GM12878 (cell line): ENCODE data around the gene PAX3. TPM values are rescaled to one million over a fixed set of nuclear protein-coding genes. Genes with fewer than 3 reads are reported as not detected.

ENCODE experiments used
- ATAC-seq: fragments of 200-7000 bp; cut with Tn5 transposase; 3 replicates; pipeline ENCODE4 v1.9.1; 2020; ENCODE audit warnings: mild to moderate bottlenecking, moderate library complexity
- BruUV-seq: library from RNA; stranded (reverse); fragments of 400-500 nt; replicated peaks from 2 replicates; lab custom pipeline; 2021; lab: Mats Ljungman, UMichigan
- CTCF ChIA-PET: fragments of 300-600 bp; sonication (Branson Sonifier 250); formaldehyde crosslinking; extraction: SDS; loops from one replicate; lab custom pipeline; 2021; ENCODE audit warnings: inconsistent platforms; lab: Yijun Ruan, JAX
- POLR2A ChIA-PET: fragments of 350-600 bp; formaldehyde crosslinking; extraction: SDS; loops from one replicate; lab custom pipeline; 2021; ENCODE audit warnings: inconsistent platforms; lab: Charles Lee
- RAD21 ChIA-PET: fragments of 300-600 bp; sonication (Branson Sonifier 250); formaldehyde crosslinking; loops from one replicate; lab custom pipeline; 2023; ENCODE audit warnings: antibody characterized with exemption; ENCODE audit not compliant: unreplicated experiment; lab: Charles Lee
- SMC1A ChIA-PET: fragments of 300-600 bp; sonication (Branson Sonifier 250); formaldehyde crosslinking; loops from one replicate; lab custom pipeline; 2023; ENCODE audit not compliant: unreplicated experiment, uncharacterized antibody; lab: Charles Lee
- DNase-seq: peaks from one replicate; pipeline ENCODE4 v3.0.0-alpha.2; 2011; ENCODE audit warnings: low read depth, low spot score
- FAIRE-seq: peaks from 3 replicates; lab custom pipeline; 2011; peaks lifted over from hg19 to GRCh38; lab: Jason Lieb, UNC
- H2AFZ ChIP-seq: 2 replicates; pipeline ENCODE4 v1.6.0; 2011; ENCODE audit warnings: low read depth, low read length, control low read depth; ENCODE audit not compliant: control insufficient read depth
- H3K27ac ChIP-seq: 2 replicates; pipeline ENCODE4 v1.5.1; 2011; ENCODE audit warnings: control low read depth; ENCODE audit not compliant: control insufficient read depth, insufficient read depth
- H3K27me3 ChIP-seq, 2 experiments: replicated peaks in 1 of 2; 2 replicates each; pipeline versions ENCODE4 v1.6.0 to v1.6.1; 2011; ENCODE audit warnings: low read length in 1 of 2; ENCODE audit not compliant: control insufficient read depth in 2 of 2, insufficient read depth in 2 of 2
- H3K36me3 ChIP-seq, 2 experiments: 2 replicates each; pipeline ENCODE4 v1.5.1; 2011; ENCODE audit warnings: low read length in 1 of 2; ENCODE audit not compliant: control insufficient read depth in 2 of 2, insufficient read depth in 2 of 2
- H3K4me1 ChIP-seq: 2 replicates; pipeline ENCODE4 v1.6.1; 2011; ENCODE audit warnings: mild to moderate bottlenecking, low read length, moderate library complexity, mixed read lengths; ENCODE audit not compliant: control insufficient read depth, insufficient read depth
- H3K4me2 ChIP-seq: 2 replicates; pipeline ENCODE4 v1.6.0; 2011; ENCODE audit warnings: control low read depth; ENCODE audit not compliant: control insufficient read depth, insufficient read depth
- H3K4me3 ChIP-seq: fragments of 200-600 bp; sonication (generic); 2 replicates; pipeline ENCODE4 v1.5.1; 2016
- H3K79me2 ChIP-seq: 2 replicates; pipeline ENCODE4 v1.6.0; 2011; ENCODE audit warnings: low read length; ENCODE audit not compliant: control insufficient read depth, insufficient read depth
- H3K9ac ChIP-seq: 2 replicates; pipeline ENCODE4 v1.8.0; 2011; ENCODE audit warnings: low read length, control low read depth, mixed read lengths; ENCODE audit not compliant: control insufficient read depth, insufficient read depth
- H3K9me3 ChIP-seq: replicated peaks from 3 replicates; pipeline ENCODE4 v1.5.1; 2011; ENCODE audit warnings: mild to moderate bottlenecking, low read length; ENCODE audit not compliant: control insufficient read depth, insufficient read depth
- H4K20me1 ChIP-seq: 2 replicates; pipeline ENCODE4 v1.6.0; 2011; ENCODE audit not compliant: control insufficient read depth, insufficient read depth
- CBX3 ChIP-seq: fragments of 200-600 bp; sonication (generic); IDR thresholded peaks from 2 replicates; pipeline ENCODE4 v1.6.1; 2016; ENCODE audit warnings: low read depth, borderline replicate concordance
- CBX5 ChIP-seq: sonication (generic); IDR thresholded peaks from 2 replicates; pipeline ENCODE4 v1.6.1; 2016; ENCODE audit warnings: low read depth, moderate library complexity, mild to moderate bottlenecking, inconsistent platforms
- CHD1 ChIP-seq: IDR thresholded peaks from 2 replicates; pipeline ENCODE4 v1.6.1; 2012; ENCODE audit warnings: low read depth, low read length, improper control_type of control experiment
- CHD4 ChIP-seq: fragments of 200-600 bp; sonication (generic); IDR thresholded peaks from 2 replicates; pipeline ENCODE4 v1.6.1; 2016; ENCODE audit warnings: mild to moderate bottlenecking
- EZH2 ChIP-seq: IDR thresholded peaks from 2 replicates; pipeline ENCODE4 v1.6.1; 2012; ENCODE audit warnings: low read depth, mild to moderate bottlenecking, control low read depth, inconsistent platforms, low read length, borderline replicate concordance; ENCODE audit not compliant: control insufficient read depth
- HDGF ChIP-seq: fragments of 450-650 bp; IDR thresholded peaks from 2 replicates; pipeline ENCODE4 v1.6.1; 2016; ENCODE audit warnings: antibody characterized with exemption
- IKZF1 ChIP-seq: fragments of 450-650 bp; conservative IDR thresholded peaks from 2 replicates; pipeline ENCODE4 v1.6.1; 2017; ENCODE audit warnings: antibody characterized with exemption, mild to moderate bottlenecking
- IRF3 ChIP-seq: fragments of 450-650 bp; IDR thresholded peaks from 2 replicates; pipeline ENCODE4 v1.6.1; 2014; ENCODE audit warnings: mild to moderate bottlenecking
- IRF4 ChIP-seq: IDR thresholded peaks from 2 replicates; pipeline ENCODE4 v1.6.1; 2011; ENCODE audit warnings: low read depth, low read length
- NFXL1 ChIP-seq: fragments of 450-650 bp; IDR thresholded peaks from 2 replicates; pipeline ENCODE4 v1.6.1; 2017; ENCODE audit warnings: antibody characterized with exemption, mild to moderate bottlenecking, borderline replicate concordance
- RAD21 ChIP-seq: IDR thresholded peaks from 2 replicates; pipeline ENCODE4 v1.6.1; 2011; ENCODE audit warnings: mild to moderate bottlenecking, low read depth, low read length, moderate library complexity; ENCODE audit not compliant: insufficient read depth
- RELA ChIP-seq: fragments of 450-650 bp; IDR thresholded peaks from 2 replicates; pipeline ENCODE4 v1.8.0; 2014; ENCODE audit warnings: borderline replicate concordance; ENCODE audit not compliant: partially characterized antibody
- RUNX3 ChIP-seq: IDR thresholded peaks from 2 replicates; pipeline ENCODE4 v1.6.1; 2012; ENCODE audit warnings: low read length, inconsistent platforms
- SMAD1 ChIP-seq: fragments of 450-650 bp; IDR thresholded peaks from 2 replicates; pipeline ENCODE4 v1.6.1; 2018; ENCODE audit warnings: mild to moderate bottlenecking, low read depth; ENCODE audit not compliant: partially characterized antibody
- SREBF1 ChIP-seq: IDR thresholded peaks from 2 replicates; pipeline ENCODE4 v1.6.1; 2012; ENCODE audit warnings: mild to moderate bottlenecking, low read length
- SREBF2 ChIP-seq: IDR thresholded peaks from 2 replicates; pipeline ENCODE4 v1.6.1; 2012; ENCODE audit warnings: mild to moderate bottlenecking, low read length
- TBL1XR1 ChIP-seq: IDR thresholded peaks from 2 replicates; pipeline ENCODE4 v1.6.1; 2012; ENCODE audit warnings: low read depth, low read length, improper control_type of control experiment
- ZNF274 ChIP-seq: IDR thresholded peaks from one replicate; pipeline ENCODE4 v1.8.0; 2011; ENCODE audit not compliant: insufficient read length, insufficient read depth
- ZNF384 ChIP-seq: IDR thresholded peaks from 2 replicates; pipeline ENCODE4 v1.6.1; 2012; ENCODE audit warnings: low read depth, mild to moderate bottlenecking, low read length, improper control_type of control experiment, borderline replicate concordance
- WGBS: methylation state at CpG from one replicate; pipeline ENCODE4 v1.1.6; 2016; ENCODE audit warnings: low lambda C conversion rate; ENCODE audit not compliant: insufficient replicate concordance, insufficient coverage; ENCODE audit errors: missing lambda C conversion rate; 5-methylcytosine and 5-hydroxymethylcytosine counted together
- in situ Hi-C: fragments of 300-500 bp; cut with MboI; formaldehyde crosslinking; loops from 9 replicates; pipeline ENCODE4 v1.14.3; 2018; ENCODE audit warnings: mixed read lengths
- intact Hi-C: fragments of 100-400 bp; cut with micrococcal nuclease; formaldehyde crosslinking; loops from one replicate; pipeline ENCODE4 v1.14.2; 2022; ENCODE audit not compliant: unreplicated experiment
- polyA plus RNA-seq, 11 experiments: library from polyadenylated mRNA; depleted of rRNA in 4 of 11; unstranded in 6 of 11; stranded (reverse) in 5 of 11; fragments of >200 nt; fragmentation: Nextera tagmentation in 4 of 11; fragmentation: Illumina TruSeq in 1 of 11; extraction: Ambion mirVana in 4 of 11; extraction: Trizol in 1 of 11; gene quantifications; 1 replicate in 1 of 11; 2 replicates in 10 of 11; pipeline versions ENCODE4 v1.2.1 to v1.2.3, GENCODE V29; 2011 to 2016; ENCODE audit warnings: inconsistent platforms in 2 of 11, missing spikeins in 2 of 11, low read depth in 1 of 11
- total RNA-seq, 4 experiments: library from RNA; depleted of rRNA in 3 of 4; stranded (reverse); fragments of >200 nt in 3 of 4; fragmentation: Illumina TruSeq in 1 of 4; extraction: Trizol in 1 of 4; gene quantifications; 2 replicates each; pipeline versions ENCODE4 v1.2.1 to v1.2.3, GENCODE V29; 2013 to 2021

PAX3 gene
- total and polyA plus RNA-seq, 10 of the 15 experiments (the other 5 are each of a cell fraction or from before 2014, with no cell fraction given): not detected

DNA sequence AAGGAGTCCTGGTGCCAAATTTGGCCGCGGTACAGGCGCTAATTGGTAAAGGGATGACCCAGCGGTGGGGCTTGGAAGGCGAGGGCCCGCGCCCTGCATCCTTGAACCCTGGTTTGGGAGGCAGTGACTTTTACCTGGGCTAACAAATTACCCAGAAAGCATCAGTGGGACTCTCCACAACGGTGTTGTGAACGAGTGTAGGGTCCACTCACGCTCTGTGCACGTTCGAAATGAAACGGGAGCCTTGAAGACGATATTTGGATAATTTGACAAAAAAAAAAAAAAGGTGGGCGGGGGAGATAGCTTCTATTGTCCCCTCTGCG, 3.0 kb upstream of the PAX3 start:
- CTCF ChIA-PET: no interaction called here

More for the DNA sequence above, 3.0 kb upstream of the PAX3 start:
- FAIRE-seq (no peak), ATAC-seq (no peak)
- H3K4me3 ChIP-seq: no peak overlapping the region
- POLR2A ChIA-PET: no interaction called here
- intact Hi-C loops: no loop called here
- WGBS: 28% methylated on average over 14 of the region's 16 CpGs
- no TSS peak for BruUV-seq
- SMC1A ChIA-PET: no interaction called here
- H3K27ac ChIP-seq: no peak overlapping the region
- TF ChIP-seq ZNF274: no peak
- no peak for TF ChIP-seq SMAD1
- TF ChIP-seq CHD1: no peak
- no peak for TF ChIP-seq SREBF2
- no peak for TF ChIP-seq NFXL1
- no peak for TF ChIP-seq CBX3
- no peak for TF ChIP-seq CBX5
- no peak for TF ChIP-seq CHD4
- no peak for TF ChIP-seq RUNX3
- no peak for TF ChIP-seq EZH2
- TF ChIP-seq ZNF384: no peak
- TF ChIP-seq RELA: no peak
- TF ChIP-seq IRF3: no peak
- TF ChIP-seq SREBF1: no peak
- no peak for TF ChIP-seq RAD21
- no peak for TF ChIP-seq HDGF
- no peak for TF ChIP-seq IKZF1
- TF ChIP-seq IRF4: no peak
- no peak for TF ChIP-seq TBL1XR1
- TF ChIP-seq, all 136 proteins: peak for 0
- Histone ChIP-seq H3K4me1 (peaks cover 13% of the 10 kb centered on the region), H3K9me3 (no peaks in the 10 kb centered on the region; the same call in 2 of the 3 replicates), H2AFZ (no peak overlapping the region), H3K4me2 (no peak overlapping the region), H4K20me1 (no peaks in the 10 kb centered on the region), H3K27me3 (peaks cover 40 to 75% of the 10 kb centered on the region in 2 experiments), H3K36me3 (no peaks in the 10 kb centered on the region), H3K79me2 (no peaks in the 10 kb centered on the region), H3K9ac (no peak overlapping the region)
- in situ Hi-C loops: loop anchor here (25.0 kb wide), 1 partner anchor 611 kb away; no protein-coding TSS in a partner anchor
- no peak for DNase-seq
- RAD21 ChIA-PET: no interaction called here
